Activated T-cell treated with anti-CD3 and anti-CD28 coated beads for 4 hours (primary cell): ENCODE measurements around the gene TMEM204.
"Not testable (repeated sequence)": the region's sequence is repeated elsewhere in the genome, so short reads cannot be mapped to it uniquely, and the experiment has no call there.

Experiments used
- DNase-seq: peaks from one replicate; pipeline ENCODE4 v3.0.0-alpha.2; 2020

Gene TMEM204

DNA sequence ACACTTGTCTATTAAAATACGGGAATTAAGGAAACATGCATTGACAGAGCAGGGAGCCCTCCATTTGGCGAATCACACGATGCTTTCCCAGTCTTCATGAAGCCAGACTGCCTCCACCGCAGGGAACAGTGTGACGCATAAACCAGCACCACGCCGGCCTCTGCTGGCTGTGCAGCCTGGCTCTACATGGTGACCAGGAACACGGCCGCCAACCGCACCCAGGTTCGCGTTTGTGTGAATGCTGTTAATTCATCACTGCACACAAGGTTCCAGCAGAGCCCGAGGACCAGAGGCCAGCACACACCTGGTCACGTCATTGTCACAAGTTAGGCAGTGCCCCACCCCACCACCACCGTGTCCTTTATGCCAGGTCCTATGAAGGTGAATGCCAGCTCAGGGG, 26.7 kb downstream of the TMEM204 start:
- no peak for DNase-seq

DNA sequence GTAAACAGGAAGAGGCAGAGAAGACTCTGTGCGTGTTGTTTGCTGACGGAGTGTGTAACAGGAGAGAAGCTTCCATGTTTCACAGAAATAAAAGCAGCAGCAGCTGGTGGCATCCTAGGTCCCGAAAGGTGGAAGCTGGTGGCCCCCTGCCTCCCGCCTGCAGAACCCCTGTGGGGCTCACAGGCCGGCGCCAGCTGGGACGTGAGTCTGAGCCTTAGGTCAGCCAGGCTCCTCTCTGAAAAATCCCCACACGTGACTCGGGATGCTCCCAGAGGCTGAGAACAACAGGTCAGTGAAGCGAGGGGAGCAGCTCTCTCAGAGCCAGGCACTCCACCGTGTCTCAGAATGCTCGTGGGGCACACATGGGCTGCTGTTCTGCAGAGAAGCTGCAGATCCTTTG, 27.4 kb downstream of the TMEM204 start:
- no peak for DNase-seq

DNA sequence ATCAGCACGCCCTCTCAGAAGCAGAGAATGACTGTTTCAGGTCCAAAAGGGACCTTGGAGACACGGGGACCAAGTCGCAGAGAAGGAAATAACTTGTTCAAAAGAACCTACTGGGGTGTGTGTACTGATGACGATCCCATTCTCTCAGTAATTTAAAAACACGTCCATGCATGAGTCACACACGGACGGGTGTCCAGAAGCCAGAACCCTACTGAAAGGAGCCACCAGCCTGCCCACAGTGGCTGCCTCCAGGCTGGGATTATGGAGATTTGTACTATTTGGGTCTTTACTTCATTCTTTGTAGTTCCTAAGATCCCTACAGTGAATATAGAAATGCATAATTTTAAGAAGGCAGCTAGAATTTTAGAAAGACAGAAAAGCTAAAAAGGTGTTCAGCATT, 27.8 kb downstream of the TMEM204 start:
- no peak for DNase-seq

- DNase-seq: no peak
These were observed 28.4 kb downstream of the TMEM204 start for GRCh38 chr16:1561836-1562235.

DNA sequence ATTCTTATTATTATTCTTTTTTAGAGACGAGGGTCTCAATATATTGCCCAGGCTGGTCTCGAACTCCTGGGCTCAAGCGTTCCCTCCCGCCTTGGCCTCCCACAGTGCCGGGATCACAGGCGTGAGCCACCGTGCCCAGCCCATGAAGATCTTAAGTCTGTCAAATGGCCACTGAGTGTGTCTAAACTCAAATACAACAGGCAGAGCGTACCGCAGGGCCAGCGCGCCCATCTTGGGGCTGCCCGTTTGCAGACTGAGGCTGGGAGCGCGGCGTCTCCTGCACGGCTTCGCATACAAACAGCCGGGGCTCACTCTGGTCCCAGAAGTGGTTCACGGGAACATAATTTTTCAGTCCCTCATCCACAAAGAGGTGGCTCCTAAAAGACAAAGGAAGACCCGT, 30.3 kb downstream of the TMEM204 start:
- no peak for DNase-seq

- DNase-seq: no peak
These were observed 30.9 kb downstream of the TMEM204 start for GRCh38 chr16:1564325-1564724.

- no peak for DNase-seq
These were observed 31.8 kb downstream of the TMEM204 start for GRCh38 chr16:1565083-1565805.

DNA sequence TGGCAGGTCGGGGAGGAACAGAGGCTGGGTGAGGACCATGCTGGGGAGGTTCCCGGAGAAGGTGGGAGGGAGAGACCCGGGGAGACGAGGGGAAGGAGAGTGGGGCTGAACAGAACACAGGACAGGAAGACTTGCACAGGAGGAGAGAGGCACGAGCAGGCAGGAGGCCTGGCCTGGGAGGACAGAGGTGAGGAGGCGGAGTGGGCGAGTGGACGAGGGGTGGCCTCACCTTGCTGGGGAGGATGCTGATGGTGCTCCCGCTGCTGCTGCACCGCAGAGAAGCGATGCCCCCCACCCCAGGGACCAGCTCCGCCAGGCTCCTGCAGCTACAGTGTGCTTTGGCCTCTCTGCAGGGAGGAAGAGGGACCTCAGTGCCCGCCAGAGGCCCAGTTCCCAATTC, 34.5 kb downstream of the TMEM204 start:
- no peak for DNase-seq

DNA sequence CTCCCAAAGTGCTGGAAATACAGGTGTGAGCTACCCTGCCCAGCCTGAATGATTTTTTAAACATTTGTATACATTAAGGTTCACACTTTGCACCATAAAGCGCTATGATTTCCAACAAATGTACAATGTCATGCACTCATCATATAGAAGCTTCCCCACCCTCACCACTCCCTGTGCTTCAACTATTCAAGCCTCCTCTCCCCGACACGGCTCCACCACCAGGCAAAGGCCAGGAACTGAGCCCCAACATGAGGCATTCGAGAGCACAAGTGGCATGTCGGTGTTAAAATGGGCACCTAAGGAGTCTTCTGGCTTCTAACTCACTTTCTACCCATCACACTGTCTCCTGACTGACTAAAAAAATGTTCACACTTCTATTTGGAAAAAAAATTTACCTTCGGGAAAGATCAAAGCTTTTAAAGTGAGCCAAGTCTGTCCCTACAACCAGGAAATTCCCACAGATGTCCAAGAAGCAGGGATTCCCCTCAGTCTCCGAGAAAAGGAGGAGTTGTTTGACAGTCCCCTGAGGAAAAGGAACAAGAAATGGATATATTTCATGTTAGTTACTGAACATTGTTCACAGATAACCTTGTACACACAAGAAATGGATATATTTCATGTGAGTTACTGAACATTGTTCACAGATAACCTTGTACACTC, 37.7 kb downstream of the TMEM204 start:
- no peak for DNase-seq

GRCh38 chr16:1572673-1573072, 39.2 kb downstream of the TMEM204 start:
- DNase-seq: no peak

- DNase-seq: no peak
These were observed 39.8 kb downstream of the TMEM204 start for GRCh38 chr16:1573301-1573700.

- no peak for DNase-seq
These were observed 42.1 kb downstream of the TMEM204 start for GRCh38 chr16:1575578-1575977.

GRCh38 chr16:1579214-1579613, 45.7 kb downstream of the TMEM204 start:
- DNase-seq: no peak

GRCh38 chr16:1580256-1580655, 46.8 kb downstream of the TMEM204 start:
- DNase-seq: no peak

- no peak for DNase-seq
These were observed 47.5 kb downstream of the TMEM204 start for GRCh38 chr16:1580956-1581355.

GRCh38 chr16:1581804-1582203, 48.3 kb downstream of the TMEM204 start:
- no peak for DNase-seq

DNA sequence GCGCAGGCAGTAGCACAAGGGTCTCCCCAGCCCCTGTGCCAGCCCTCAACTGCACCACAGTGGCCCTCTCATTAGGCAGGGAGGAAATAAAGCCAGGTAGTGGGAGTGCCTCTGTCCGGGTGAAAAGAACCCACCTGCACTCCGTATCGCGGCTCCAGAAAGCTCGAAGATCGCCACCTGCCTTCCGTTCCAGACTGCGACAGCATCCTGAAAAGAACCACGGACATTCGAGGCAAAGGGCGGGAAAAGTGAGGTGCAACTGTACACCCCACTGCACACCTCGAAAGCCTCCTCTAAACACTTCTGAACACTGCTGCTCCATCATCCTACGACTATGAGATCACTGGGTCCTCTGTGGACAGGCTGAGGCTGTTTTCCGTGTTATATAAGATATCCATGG, 49.7 kb downstream of the TMEM204 start:
- DNase-seq: no peak

GRCh38 chr16:1584926-1585484, 51.5 kb downstream of the TMEM204 start:
- no peak for DNase-seq

- DNase-seq: no peak
These were observed 56.9 kb downstream of the TMEM204 start for GRCh38 chr16:1590366-1590765.

- no peak for DNase-seq
These were observed 57.7 kb downstream of the TMEM204 start for GRCh38 chr16:1590930-1591705.

DNA sequence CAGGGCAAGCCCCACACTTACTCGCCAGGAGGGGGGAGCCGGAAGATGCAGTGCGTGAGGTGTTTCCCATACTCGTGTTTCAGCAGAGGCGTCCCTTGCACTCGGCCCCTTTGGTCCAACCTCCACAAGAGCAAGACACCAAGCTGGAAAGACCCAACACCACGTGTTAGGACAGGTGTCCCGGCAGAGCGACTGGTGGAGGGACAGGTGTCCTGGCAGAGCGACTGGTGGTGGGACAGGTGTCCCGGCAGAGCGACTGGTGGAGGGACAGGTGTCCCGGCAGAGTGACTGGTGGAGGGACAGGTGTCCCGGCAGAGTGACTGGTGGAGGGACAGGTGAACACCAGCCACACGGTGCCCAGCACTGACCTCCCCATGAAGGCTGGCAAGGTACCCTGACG, 59.0 kb downstream of the TMEM204 start:
- DNase-seq: no peak

- DNase-seq: not testable (repeated sequence)
These were observed 62.0 kb downstream of the TMEM204 start for GRCh38 chr16:1595511-1595910.

DNA sequence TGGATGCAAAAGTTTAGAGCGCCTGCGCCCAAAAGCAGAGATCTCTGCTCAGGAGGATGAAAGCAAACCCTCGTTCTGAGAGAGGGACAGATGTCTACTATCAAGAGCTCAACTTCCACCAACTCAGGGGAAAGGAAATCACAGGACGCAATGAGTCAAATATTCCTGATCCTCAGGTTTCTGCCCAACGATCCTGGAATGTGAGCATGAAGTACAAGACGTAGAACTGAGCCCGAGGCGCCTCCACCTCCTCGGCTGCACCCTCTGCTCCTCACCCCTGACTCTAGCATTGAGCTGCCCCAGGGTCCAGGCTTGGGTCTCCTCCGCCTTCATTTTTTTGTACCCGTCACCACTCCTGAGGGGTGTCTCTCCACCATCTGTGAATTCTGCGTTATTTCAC, 63.0 kb downstream of the TMEM204 start:
- DNase-seq: no peak

- DNase-seq: no peak
These were observed 63.7 kb downstream of the TMEM204 start for GRCh38 chr16:1597154-1597553.
